RKO (cell line): Measurements from ENCODE around the gene PLEKHB1.

Experiments
- DNase-seq: peaks from one replicate; pipeline ENCODE4 v3.0.0-alpha.2; 2016; ENCODE audit warnings: low spot score

Gene PLEKHB1

GRCh38 chr11:73645972-73646631 lies at the start of gene PLEKHB1:
Gene PLEKHB1, plus strand, starts transcription at chr11:73646581. Its CDS starts 28 bp downstream, at chr11:73646609.
- DNase-seq: no peak

- DNase-seq: no peak
Observed at GRCh38 chr11:73597336-73597955, 48.9 kb upstream of the PLEKHB1 start.

- DNase-seq: peak; percentile 97
Observed at GRCh38 chr11:73597956-73598718, 48.2 kb upstream of the PLEKHB1 start, which contains the start of gene FAM168A. Gene FAM168A, minus strand, starts transcription at chr11:73598112. Its CDS starts 129,638 bp downstream, at chr11:73468474.

GRCh38 chr11:73598719-73599379 lies 47.5 kb upstream of the PLEKHB1 start:
- DNase-seq: peak; percentile 30

GRCh38 chr11:73612601-73613140 lies 33.7 kb upstream of the PLEKHB1 start:
- no peak for DNase-seq

GRCh38 chr11:73614591-73614990 lies 31.8 kb upstream of the PLEKHB1 start:
- DNase-seq: peak; percentile 12

- DNase-seq: no peak
Observed at GRCh38 chr11:73622926-73623593, 23.3 kb upstream of the PLEKHB1 start.

- no peak for DNase-seq
Observed at GRCh38 chr11:73623686-73624085, 22.7 kb upstream of the PLEKHB1 start.

GRCh38 chr11:73625696-73626318 lies 20.6 kb upstream of the PLEKHB1 start:
- peak; percentile 70 for DNase-seq

- DNase-seq: no peak
Observed at GRCh38 chr11:73629907-73630306, 16.5 kb upstream of the PLEKHB1 start.

- no peak for DNase-seq
Observed at GRCh38 chr11:73632996-73633395, 13.4 kb upstream of the PLEKHB1 start.

GRCh38 chr11:73633999-73634398 lies 12.4 kb upstream of the PLEKHB1 start:
- no peak for DNase-seq

GRCh38 chr11:73635721-73636120 lies 10.7 kb upstream of the PLEKHB1 start:
- DNase-seq: no peak

GRCh38 chr11:73636249-73636648 lies 10.1 kb upstream of the PLEKHB1 start:
- no peak for DNase-seq

GRCh38 chr11:73637012-73637411 lies 9.4 kb upstream of the PLEKHB1 start:
- no peak for DNase-seq

- DNase-seq: no peak
Observed at GRCh38 chr11:73640592-73640991, 5.8 kb upstream of the PLEKHB1 start.

- DNase-seq: no peak
Observed at GRCh38 chr11:73641668-73642067, 4.7 kb upstream of the PLEKHB1 start.

- no peak for DNase-seq
Observed at GRCh38 chr11:73645121-73645969, 1.0 kb upstream of the PLEKHB1 start.

GRCh38 chr11:73647459-73648100 lies 1.2 kb downstream of the PLEKHB1 start:
- DNase-seq: no peak

- no peak for DNase-seq
Observed at GRCh38 chr11:73648121-73648520, 1.7 kb downstream of the PLEKHB1 start.
